GM18505 (cell line): ENCODE results near the gene PHF20.
"Not testable (repeated sequence)": the region's sequence is repeated elsewhere in the genome, so short reads cannot be mapped to it uniquely, and the experiment has no call there.

Source experiments
- ATAC-seq: cut with Tn5 transposase; IDR thresholded peaks from one replicate; pipeline ENCODE4 v1.9.1; 2021; ENCODE audit not compliant: unreplicated experiment
- POLR2A ChIP-seq: IDR thresholded peaks from 4 replicates; pipeline ENCODE4 v1.6.1; 2011; ENCODE audit warnings: borderline replicate concordance; ENCODE audit not compliant: insufficient read depth, insufficient read length; ENCODE audit errors: extremely low read depth

The PHF20 gene

GRCh38 chr20:35771689-35772562, at the start of gene PHF20:
TSS of gene PHF20 (plus strand) at chr20:35772015. CDS start at chr20:35801523, 29,508 bp downstream.
- ATAC-seq, result peak; percentile 75
- peak; percentile 80 for TF ChIP-seq POLR2A

- not testable (repeated sequence) for ATAC-seq
These were observed 48.6 kb upstream of the PHF20 start for GRCh38 chr20:35723275-35723639.

GRCh38 chr20:35723652-35724320, 48.0 kb upstream of the PHF20 start:
- ATAC-seq, result not testable (repeated sequence)

- no peak for TF ChIP-seq POLR2A
- no peak for ATAC-seq
These were observed 47.2 kb upstream of the PHF20 start for GRCh38 chr20:35724321-35725230.

- no peak for TF ChIP-seq POLR2A
- no peak for ATAC-seq
These were observed 44.7 kb upstream of the PHF20 start for GRCh38 chr20:35726842-35727711.

- TF ChIP-seq POLR2A, result no peak
- no peak for ATAC-seq
These were observed 42.5 kb upstream of the PHF20 start for GRCh38 chr20:35729283-35729807.

GRCh38 chr20:35729836-35730582, 41.8 kb upstream of the PHF20 start:
- no peak for TF ChIP-seq POLR2A
- ATAC-seq, result no peak

GRCh38 chr20:35730583-35731468, 41.0 kb upstream of the PHF20 start:
- ATAC-seq, result no peak

GRCh38 chr20:35731469-35731788, 40.4 kb upstream of the PHF20 start:
- TF ChIP-seq POLR2A, result no peak
- no peak for ATAC-seq

More at GRCh38 chr20:35730583-35731468, 41.0 kb upstream of the PHF20 start:
- TF ChIP-seq POLR2A, result no peak

GRCh38 chr20:35731862-35732643, 39.8 kb upstream of the PHF20 start:
- ATAC-seq, result no peak
- TF ChIP-seq POLR2A, result no peak
